Measurements from ENCODE around the gene MRPL14. TPM values are rescaled to one million over a fixed set of nuclear protein-coding genes. Genes with fewer than 3 reads are reported as not detected.

MRPL14 gene
- total RNA-seq, 1 experiment from 2014 or later = 103 TPM

DNA sequence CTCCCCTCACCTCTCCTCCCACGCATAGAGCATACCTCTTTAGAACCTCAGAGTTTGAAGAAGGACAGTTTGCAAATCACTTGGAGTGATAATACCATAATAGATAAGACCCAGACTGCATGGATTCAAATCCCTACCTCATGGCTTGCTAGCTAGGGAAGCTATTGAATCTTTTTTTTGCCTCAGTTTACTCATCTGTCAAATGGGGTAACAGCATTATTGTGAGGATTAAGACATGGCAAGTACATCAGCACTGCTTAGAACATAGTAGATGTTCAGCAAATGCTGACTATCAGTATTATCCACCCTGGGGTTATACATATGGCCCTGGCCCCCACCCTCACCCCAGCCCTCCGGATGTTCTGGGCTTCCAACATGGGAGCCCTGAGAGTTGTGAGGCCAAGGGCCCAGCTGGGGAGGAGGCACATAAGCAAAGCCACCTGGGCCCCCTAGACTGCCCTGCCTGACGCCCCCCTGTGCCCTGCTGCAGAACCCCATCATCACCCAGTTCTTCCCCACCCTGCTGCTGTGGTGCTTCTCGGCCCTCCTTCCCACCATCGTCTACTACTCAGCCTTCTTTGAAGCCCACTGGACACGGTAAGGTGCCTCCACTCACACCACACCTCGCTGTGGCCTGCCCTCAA is 22.2 kb upstream of the MRPL14 start:
- no peak overlapping the region for H3K4me3 Mint-ChIP-seq (ENCODE audit: low read depth, unreplicated experiment)
- CTCF ChIA-PET = interaction anchor here (0.6 to 0.7 kb wide), 2 partner anchors 119 to 891 kb away, joined by 3 to 5 read pairs; no protein-coding TSS in a partner anchor
- no peak for DNase-seq
- H3K27me3 Mint-ChIP-seq (ENCODE audit: unreplicated experiment) = no peaks in the 10 kb centered on the region
- no peak overlapping the region for H3K27ac Mint-ChIP-seq (ENCODE audit: unreplicated experiment)
- no peaks in the 10 kb centered on the region for H3K9me3 Mint-ChIP-seq (ENCODE audit: low read depth, unreplicated experiment)
- intact Hi-C loops (cut with micrococcal nuclease; ENCODE audit: unreplicated experiment) = no loop called here
- no TSS peak for BruUV-seq (replicated peaks)
- peaks cover 6% of the 10 kb centered on the region for H3K4me1 Mint-ChIP-seq (ENCODE audit: low read depth, unreplicated experiment)
- no peak for TF ChIP-seq CTCF (IDR thresholded peaks at IDR 0.05; ENCODE audit: unreplicated experiment)
- H3K36me3 Mint-ChIP-seq (ENCODE audit: insufficient read depth, unreplicated experiment) = peaks cover 10% of the 10 kb centered on the region

- Mint-ChIP-seq H3K36me3 (ENCODE audit: insufficient read depth, unreplicated experiment) (peaks cover 16% of the 10 kb centered on the region), H3K4me1 (ENCODE audit: low read depth, unreplicated experiment) (peaks cover 6% of the 10 kb centered on the region), H3K27ac (ENCODE audit: unreplicated experiment) (no peak overlapping the region), H3K9me3 (ENCODE audit: low read depth, unreplicated experiment) (no peaks in the 10 kb centered on the region), H3K27me3 (ENCODE audit: unreplicated experiment) (no peaks in the 10 kb centered on the region), H3K4me3 (ENCODE audit: low read depth, unreplicated experiment) (no peak overlapping the region)
- no peak for DNase-seq
- BruUV-seq (replicated peaks) = no TSS peak
- intact Hi-C loops (cut with micrococcal nuclease; ENCODE audit: unreplicated experiment) = no loop called here
- CTCF ChIA-PET = no interaction called here
- TF ChIP-seq CTCF (IDR thresholded peaks at IDR 0.05; ENCODE audit: unreplicated experiment) = no peak
These were observed 21.1 kb upstream of the MRPL14 start for GRCh38 chr6:44148306-44148705.

- Mint-ChIP-seq H3K4me1 (ENCODE audit: low read depth, unreplicated experiment) (peaks cover 6% of the 10 kb centered on the region), H3K27me3 (ENCODE audit: unreplicated experiment) (no peaks in the 10 kb centered on the region), H3K27ac (ENCODE audit: unreplicated experiment) (no peak overlapping the region), H3K36me3 (ENCODE audit: insufficient read depth, unreplicated experiment) (peaks cover 20% of the 10 kb centered on the region), H3K9me3 (ENCODE audit: low read depth, unreplicated experiment) (no peaks in the 10 kb centered on the region), H3K4me3 (ENCODE audit: low read depth, unreplicated experiment) (no peak overlapping the region)
- intact Hi-C loops (cut with micrococcal nuclease; ENCODE audit: unreplicated experiment) = no loop called here
- no TSS peak for BruUV-seq (replicated peaks)
- no peak for TF ChIP-seq CTCF (IDR thresholded peaks at IDR 0.05; ENCODE audit: unreplicated experiment)
- CTCF ChIA-PET = interaction anchor here (0.7 kb wide), 1 partner anchor 467 kb away, joined by 4 read pairs; no protein-coding TSS in a partner anchor
- no peak for DNase-seq
These were observed 20.0 kb upstream of the MRPL14 start for GRCh38 chr6:44147256-44147655.

DNA sequence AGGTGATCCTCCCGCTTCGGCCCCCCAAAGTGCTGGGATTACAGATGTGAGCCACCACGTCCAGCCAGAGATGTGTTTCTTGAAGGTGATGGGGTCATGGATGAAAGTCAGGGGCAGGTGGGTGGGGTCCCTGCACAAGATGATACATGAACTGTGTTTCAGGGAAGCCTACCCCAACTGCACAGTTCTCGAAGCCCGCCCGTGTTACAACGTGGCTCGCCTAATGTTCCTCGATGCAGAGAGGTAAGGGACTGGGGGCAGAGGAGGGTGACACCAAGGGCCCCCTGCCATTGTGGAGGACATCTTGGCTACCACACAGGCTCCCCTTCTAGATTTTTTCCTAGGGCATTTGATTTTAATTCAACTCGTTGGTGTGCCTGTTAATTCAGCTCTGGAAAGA is 19.4 kb upstream of the MRPL14 start:
- H3K4me1 Mint-ChIP-seq (ENCODE audit: low read depth, unreplicated experiment) = peaks cover 5% of the 10 kb centered on the region
- H3K36me3 Mint-ChIP-seq (ENCODE audit: insufficient read depth, unreplicated experiment) = peaks cover 20% of the 10 kb centered on the region
- no peaks in the 10 kb centered on the region for H3K27me3 Mint-ChIP-seq (ENCODE audit: unreplicated experiment)
- no peak for DNase-seq
- intact Hi-C loops (cut with micrococcal nuclease; ENCODE audit: unreplicated experiment) = no loop called here
- BruUV-seq (replicated peaks) = no TSS peak
- CTCF ChIA-PET = no interaction called here
- TF ChIP-seq CTCF (IDR thresholded peaks at IDR 0.05; ENCODE audit: unreplicated experiment) = no peak
- H3K4me3 Mint-ChIP-seq (ENCODE audit: low read depth, unreplicated experiment) = no peak overlapping the region
- H3K27ac Mint-ChIP-seq (ENCODE audit: unreplicated experiment) = no peak overlapping the region
- no peaks in the 10 kb centered on the region for H3K9me3 Mint-ChIP-seq (ENCODE audit: low read depth, unreplicated experiment)

Measured in Calu3 (cell line).